ENCODE data around the gene PTAFR. TPM values are rescaled to one million over a fixed set of nuclear protein-coding genes. Genes with fewer than 3 reads are reported as not detected.

Gene PTAFR
- 10 to 100 TPM in 2 of 9 donors, 1 to 10 TPM in 6, under 1 TPM in 1; 0.72 to 11.7 (median 7.4) TPM for total RNA-seq
- 1 to 10 TPM; 1.1 to 2.6 (median 1.7) TPM for polyA plus RNA-seq
- long read RNA-seq, donor 1, full-length matches to known transcripts: 1 of 1 reads
- long read RNA-seq, donor 1, partial matches to known transcripts: 0 of 1 reads
- long read RNA-seq, donor 1, other reads (novel, unspliced or antisense): 0 of 1 reads
- long read RNA-seq, donor 2: 0 reads
- long read RNA-seq, donor 3, full-length matches to known transcripts: 1 of 1 reads
- long read RNA-seq, donor 3, partial matches to known transcripts: 0 of 1 reads
- long read RNA-seq, donor 3, other reads (novel, unspliced or antisense): 0 of 1 reads
- long read RNA-seq, donor 4, full-length matches to known transcripts: 7 of 8 reads
- long read RNA-seq, donor 4, partial matches to known transcripts: 0 of 8 reads
- long read RNA-seq, donor 4, other reads (novel, unspliced or antisense): 1 of 8 reads
- long read RNA-seq, donor 5, full-length matches to known transcripts: 15 of 23 reads
- long read RNA-seq, donor 5, partial matches to known transcripts: 2 of 23 reads
- long read RNA-seq, donor 5, other reads (novel, unspliced or antisense): 6 of 23 reads
- long read RNA-seq, donor 6, full-length matches to known transcripts: 3 of 5 reads
- long read RNA-seq, donor 6, partial matches to known transcripts: 0 of 5 reads
- long read RNA-seq, donor 6, other reads (novel, unspliced or antisense): 2 of 5 reads
- long read RNA-seq, donor 7: 0 reads
- long read RNA-seq, donor 8: 0 reads
- long read RNA-seq, donor 9: 0 reads
- long read RNA-seq, donor 10: 0 reads

GRCh38 chr1:28176492-28177470 lies at the start of gene PTAFR:
Gene PTAFR (minus strand): TSS chr1:28176690. CDS start chr1:28151021, 25,669 bp downstream.
- H3K4me3 ChIP-seq: peak within 1 kb of the TSS in 1 of 4 donors; percentile 32
- H3K9me3 ChIP-seq (replicated peaks in 1 of 3): no peaks in the 10 kb centered on the region
- peak in 1 of 2 donors; percentile 24 for TF ChIP-seq POLR2A (IDR thresholded peaks at IDR 0.05)
- TF ChIP-seq CTCF (IDR thresholded peaks at IDR 0.05): peak in 2 of 6 experiments; percentile 5 to 10
- intact Hi-C loops (cut with DNase I): no loop called here
- no peaks in the 10 kb centered on the region for H3K27me3 ChIP-seq
- WGBS, 4 donors: 64 to 73% (median 71%) methylated on average over 17 to 18 of the region's 18 CpGs
- peaks cover 0 to 4% of the 10 kb centered on the region in 2 donors for H3K4me1 ChIP-seq (replicated peaks in 1 of 2)
- DNase-seq: peak in 2 of 7 donors; percentile 14 to 26
- peak within 1 kb of the TSS in 3 of 5 donors; percentile 18 to 79 (median 60) for H3K27ac ChIP-seq
- no peaks in the 10 kb centered on the region for H3K36me3 ChIP-seq (replicated peaks in 1 of 2)

GRCh38 chr1:28213315-28213714 lies 36.8 kb upstream of the PTAFR start:
- no peak for DNase-seq
- Histone ChIP-seq H3K36me3 (replicated peaks in 1 of 2) (peaks cover 0 to 25% of the 10 kb centered on the region in 2 donors), H3K27me3 (no peaks in the 10 kb centered on the region), H3K4me3 (no peak overlapping the region), H3K27ac (no peak overlapping the region), H3K9me3 (replicated peaks in 1 of 3) (no peaks in the 10 kb centered on the region), H3K4me1 (replicated peaks in 1 of 2) (peaks cover 0 to 6% of the 10 kb centered on the region in 2 donors)
- 41 to 91% (median 63%) methylated on average over 2 of the region's 2 CpGs for WGBS, 4 donors
- intact Hi-C loops (cut with DNase I): no loop called here
- TF ChIP-seq POLR2A (IDR thresholded peaks at IDR 0.05) (no peak), CTCF (IDR thresholded peaks at IDR 0.05) (no peak)

GRCh38 chr1:28209700-28210099 lies 33.2 kb upstream of the PTAFR start:
- H3K4me3 ChIP-seq: no peak overlapping the region
- no peaks in the 10 kb centered on the region for H3K9me3 ChIP-seq (replicated peaks in 1 of 3)
- WGBS, 4 donors: 46 to 84% (median 75%) methylated on average over 1 of the region's 1 CpG
- H3K36me3 ChIP-seq (replicated peaks in 1 of 2): peaks cover 0 to 41% of the 10 kb centered on the region in 2 donors
- H3K27me3 ChIP-seq: no peaks in the 10 kb centered on the region
- intact Hi-C loops (cut with DNase I): loop anchor here in 1 of 2 donors (5.0 kb wide), 2 partner anchors 117 to 352 kb away; no protein-coding TSS in a partner anchor
- peaks cover 0 to 6% of the 10 kb centered on the region in 2 donors for H3K4me1 ChIP-seq (replicated peaks in 1 of 2)
- H3K27ac ChIP-seq: no peak overlapping the region
- TF ChIP-seq POLR2A (IDR thresholded peaks at IDR 0.05) (no peak), CTCF (IDR thresholded peaks at IDR 0.05) (no peak)
- DNase-seq: no peak
